ENCODE results near the gene CFAP45.

The CFAP45 gene

DNA sequence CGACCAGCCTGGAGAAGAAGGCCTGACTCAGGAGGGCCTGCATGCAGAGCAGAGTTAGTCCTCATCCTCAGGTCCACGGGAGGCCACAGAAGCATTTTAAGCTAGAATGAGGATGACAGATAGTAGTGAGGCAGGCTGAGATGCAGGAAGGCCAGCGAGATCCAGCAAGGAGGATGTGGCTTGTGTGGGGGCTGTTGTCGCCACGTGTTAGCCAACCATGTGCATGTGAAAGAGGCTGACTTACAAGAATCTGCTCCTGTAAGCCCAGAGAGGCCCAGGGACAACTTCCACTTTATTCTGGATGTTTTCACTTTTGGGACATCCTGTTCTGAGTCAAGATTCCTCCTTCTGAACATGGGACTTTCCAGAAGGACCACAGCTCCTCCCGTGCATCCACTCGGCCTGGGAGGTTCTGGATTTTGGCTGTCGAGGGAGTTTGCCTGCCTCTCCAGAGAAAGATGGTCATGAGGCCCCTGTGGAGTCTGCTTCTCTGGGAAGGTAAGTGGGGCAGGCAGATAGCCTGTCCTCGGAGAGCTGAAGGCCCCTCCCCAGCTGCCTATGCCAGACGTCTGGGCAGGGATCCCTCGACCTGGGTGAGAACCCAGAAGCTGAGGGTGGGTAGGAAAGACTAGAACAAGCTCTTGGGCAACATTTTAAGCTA is 73.4 kb downstream of the CFAP45 start, which contains the start of gene SLAMF8:
Gene SLAMF8 (plus strand): TSS at position 433 of the 661 bp plus-strand sequence. CDS start 26 bp downstream, at position 459.
- no peak within 1 kb of the TSS for H3K4me3 ChIP-seq (ENCODE audit: low read length)
- DNase-seq (ENCODE audit: low read depth): peak; percentile 41
- TF ChIP-seq CTCF (conservative IDR thresholded peaks at IDR 0.05; ENCODE audit: low read length): no peak

GRCh38 chr1:159825564-159825963 is 74.4 kb downstream of the CFAP45 start:
- TF ChIP-seq CTCF (conservative IDR thresholded peaks at IDR 0.05; ENCODE audit: low read length): no peak
- no peak for DNase-seq (ENCODE audit: low read depth)
- H3K4me3 ChIP-seq (ENCODE audit: low read length): no peak overlapping the region

DNA sequence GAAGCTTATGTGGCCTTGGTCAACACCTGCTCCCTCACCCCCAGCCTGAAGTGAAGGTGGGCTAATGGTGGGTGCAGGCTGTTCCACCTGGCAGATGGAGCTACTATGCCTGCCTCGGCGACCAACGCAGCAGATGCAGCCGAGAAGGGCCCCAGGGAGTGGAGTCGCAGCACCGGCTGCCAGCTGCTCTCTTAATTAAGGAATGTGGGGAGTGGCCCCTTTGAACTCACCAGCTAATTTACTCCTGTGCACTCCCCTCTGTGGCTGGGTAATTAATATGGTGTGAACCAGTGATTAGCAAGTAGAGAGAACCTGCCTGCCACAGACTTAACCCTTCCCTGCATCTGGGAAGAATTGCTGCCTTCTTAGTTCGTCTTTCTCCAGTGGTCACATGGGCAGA is 76.6 kb downstream of the CFAP45 start:
- DNase-seq (ENCODE audit: low read depth): no peak
- no peak for TF ChIP-seq CTCF (conservative IDR thresholded peaks at IDR 0.05; ENCODE audit: low read length)
- no peak overlapping the region for H3K4me3 ChIP-seq (ENCODE audit: low read length)

All from AG10803 (cell line).